Activated CD4-positive, alpha-beta T cell treated with anti-CD3 and anti-CD28 coated beads, Interleukin-10, Interleukin-2, amounts not matched to agents 100 ng/mL and 50 ng/mL, durations not matched to agents 16 hours and 8 hours (primary cell): ENCODE results near the gene ADPRS.

Source experiments
- DNase-seq: peaks from one replicate; pipeline ENCODE4 v3.0.0-alpha.2; 2020

ADPRS gene

DNA sequence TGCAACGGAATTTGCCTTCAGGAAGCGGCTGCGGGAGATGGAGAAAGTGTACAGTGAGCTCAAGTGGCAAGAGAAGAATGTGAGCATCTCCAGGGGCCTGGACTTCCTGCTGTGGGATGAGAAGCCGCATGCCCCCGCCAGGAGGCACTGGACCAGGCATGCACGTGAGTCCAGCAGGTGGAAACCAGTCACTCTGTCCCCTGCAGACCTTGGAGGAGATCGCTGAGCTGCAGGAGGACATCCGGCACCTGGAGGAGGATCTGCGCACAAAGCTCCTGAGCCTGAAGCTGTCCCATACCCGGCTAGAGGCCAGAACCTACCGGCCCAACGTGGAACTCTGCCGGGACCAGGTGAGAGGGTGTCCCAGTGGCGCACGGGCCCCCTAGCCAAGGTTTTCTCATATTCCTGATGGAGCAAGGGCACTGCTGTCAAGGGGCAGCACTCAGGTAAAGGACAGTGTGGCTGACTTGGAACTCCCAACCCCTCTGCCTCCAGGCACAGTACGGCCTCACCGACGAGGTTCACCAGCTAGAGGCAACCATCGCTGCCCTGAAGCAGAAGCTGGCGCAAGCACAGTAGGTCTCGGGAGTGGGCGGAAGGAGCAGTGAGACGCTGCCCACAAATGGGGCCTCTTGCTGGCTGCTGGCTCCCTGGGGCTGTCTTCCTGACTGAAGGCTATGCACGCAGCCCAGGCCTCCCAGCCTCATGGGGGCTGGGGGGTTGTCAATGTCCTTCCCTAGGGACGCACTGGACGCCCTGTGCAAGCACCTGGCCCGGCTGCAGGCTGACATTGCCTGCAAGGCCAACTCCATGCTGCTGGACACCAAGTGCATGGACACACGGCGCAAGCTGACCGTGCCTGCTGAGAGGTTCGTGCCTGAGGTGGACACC is 1.2 kb upstream of the ADPRS start:
- DNase-seq: no peak

- DNase-seq: no peak
These were observed 471 bp upstream of the ADPRS start for GRCh38 chr1:36088265-36088576.

- DNase-seq: peak; percentile 35
These were observed 865 bp downstream of the ADPRS start for GRCh38 chr1:36089393-36090121.

DNA sequence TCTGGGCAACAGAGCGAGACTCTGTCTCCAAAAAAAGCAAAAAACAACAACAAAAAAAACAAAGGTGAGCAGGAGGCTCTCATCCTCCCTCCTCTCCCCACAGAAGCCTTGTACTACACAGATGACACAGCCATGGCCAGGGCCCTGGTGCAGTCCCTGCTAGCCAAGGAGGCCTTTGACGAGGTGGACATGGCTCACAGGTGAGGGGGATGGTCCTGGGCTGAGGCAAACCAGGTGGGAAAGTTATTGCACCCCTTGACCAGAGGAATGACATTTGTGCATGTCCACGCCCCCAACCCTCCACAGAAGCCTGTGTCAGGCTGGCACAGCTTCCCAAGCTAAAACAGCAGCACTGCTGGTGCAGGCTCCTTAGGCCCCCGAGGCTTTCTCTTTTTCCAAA is 2.4 kb downstream of the ADPRS start:
- no peak for DNase-seq

DNA sequence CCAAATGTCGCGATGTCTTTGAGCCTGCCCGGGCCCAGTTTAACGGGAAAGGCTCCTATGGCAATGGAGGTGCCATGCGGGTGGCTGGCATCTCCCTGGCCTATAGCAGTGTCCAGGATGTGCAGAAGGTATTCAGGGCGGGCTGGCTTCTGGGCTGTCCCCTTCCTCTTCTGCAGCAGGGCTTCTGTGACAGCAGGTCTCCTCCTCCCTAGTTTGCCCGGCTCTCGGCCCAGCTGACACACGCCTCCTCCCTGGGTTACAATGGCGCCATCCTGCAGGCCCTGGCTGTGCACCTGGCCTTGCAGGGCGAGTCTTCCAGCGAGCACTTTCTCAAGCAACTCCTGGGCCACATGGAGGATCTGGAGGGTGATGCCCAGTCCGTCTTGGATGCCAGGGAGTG is 3.0 kb downstream of the ADPRS start:
- DNase-seq: no peak

- DNase-seq: no peak
These were observed 3.6 kb downstream of the ADPRS start for GRCh38 chr1:36092166-36092797.

DNA sequence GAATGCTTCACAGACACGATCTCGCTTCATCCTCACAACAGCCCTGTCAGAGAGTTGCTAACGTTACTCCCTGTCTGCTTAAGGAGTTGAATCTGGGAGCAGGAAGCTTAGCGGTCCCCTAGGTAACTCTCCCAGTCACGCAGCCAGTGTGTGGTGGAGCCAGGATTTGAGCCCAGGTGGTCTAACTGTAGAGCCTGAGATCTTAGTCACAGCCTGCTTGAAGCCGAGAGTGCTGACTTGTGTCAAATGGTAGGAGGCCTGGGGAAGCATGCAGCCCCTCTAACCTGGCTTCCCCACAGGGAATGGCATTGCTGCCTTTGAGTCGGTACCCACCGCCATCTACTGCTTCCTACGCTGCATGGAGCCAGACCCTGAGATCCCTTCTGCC is 4.1 kb downstream of the ADPRS start:
- no peak for DNase-seq

GRCh38 chr1:36093226-36093625 is 4.5 kb downstream of the ADPRS start:
- DNase-seq: no peak

DNA sequence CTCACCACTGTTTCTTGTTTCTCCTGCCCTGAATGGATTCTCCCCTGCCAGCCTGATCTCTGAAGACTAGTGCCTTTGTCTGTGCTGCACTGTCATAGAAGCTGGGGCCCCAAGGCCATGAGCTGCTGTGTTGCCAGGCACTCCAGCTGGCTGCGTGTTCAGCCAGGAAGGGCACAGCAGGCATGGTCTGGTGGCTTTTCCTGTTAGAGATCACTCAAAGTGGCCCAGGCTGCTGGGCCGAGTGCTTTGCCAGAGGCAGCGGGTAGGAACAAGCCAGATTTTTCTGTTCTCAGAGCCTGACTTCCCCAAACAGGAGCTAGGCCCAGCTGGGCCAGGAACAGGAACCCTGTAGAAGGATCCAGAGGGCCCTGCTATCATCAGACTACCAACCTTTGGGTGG is 5.2 kb downstream of the ADPRS start:
- DNase-seq: no peak

GRCh38 chr1:36094621-36095061 is 5.9 kb downstream of the ADPRS start:
- no peak for DNase-seq

GRCh38 chr1:36095760-36096405 is 7.2 kb downstream of the ADPRS start:
- DNase-seq: no peak

- peak; percentile 18 for DNase-seq
These were observed 8.1 kb downstream of the ADPRS start for GRCh38 chr1:36096500-36097432.

- DNase-seq: no peak
These were observed 9.2 kb downstream of the ADPRS start for GRCh38 chr1:36097693-36098585.

- no peak for DNase-seq
These were observed 10.1 kb downstream of the ADPRS start for GRCh38 chr1:36098650-36099365.

GRCh38 chr1:36099681-36100341 is 11.1 kb downstream of the ADPRS start:
- DNase-seq: peak; percentile 81

DNA sequence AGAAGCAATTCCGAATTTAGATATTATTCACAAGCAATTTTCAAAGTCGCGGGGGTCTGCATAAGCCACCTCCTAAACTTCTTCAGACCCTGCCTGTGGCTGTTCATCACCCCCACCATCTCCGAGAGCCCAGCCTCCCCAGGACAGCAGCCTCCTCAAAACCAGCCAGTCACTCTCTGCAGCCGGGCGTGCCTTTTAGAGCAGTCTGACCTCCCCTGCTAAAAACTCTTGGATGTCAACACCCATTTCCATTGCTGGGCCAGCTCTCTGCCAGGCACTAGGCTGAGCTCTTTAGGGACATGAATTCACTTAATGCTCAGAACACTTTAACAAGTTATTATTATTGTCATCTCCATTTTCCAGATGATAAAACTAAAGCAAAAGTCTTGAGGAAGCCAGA is 11.7 kb downstream of the ADPRS start:
- no peak for DNase-seq

GRCh38 chr1:36101546-36101945 is 12.9 kb downstream of the ADPRS start:
- no peak for DNase-seq

DNA sequence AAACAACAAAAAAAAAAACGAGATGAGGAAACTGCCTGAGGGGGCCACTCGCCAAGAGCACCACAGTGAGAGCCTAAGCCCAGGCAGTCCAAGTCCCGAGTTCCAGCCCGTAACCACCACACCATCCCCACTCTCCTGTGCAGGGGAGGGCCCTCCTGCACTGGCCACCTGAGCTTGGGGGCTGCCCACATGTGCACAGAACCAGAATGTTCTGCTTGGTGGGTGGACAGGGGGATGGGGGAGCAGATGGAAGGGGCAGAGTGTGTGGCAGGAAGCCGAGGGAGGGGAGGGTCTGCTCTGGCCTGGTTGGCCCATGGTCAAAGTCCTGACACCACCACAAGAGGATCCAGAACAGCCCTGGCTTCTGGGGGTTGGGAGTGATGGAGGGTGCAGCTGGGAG is 17.6 kb downstream of the ADPRS start:
- DNase-seq: no peak

GRCh38 chr1:36107394-36107793 is 18.7 kb downstream of the ADPRS start:
- no peak for DNase-seq

- no peak for DNase-seq
These were observed 19.6 kb downstream of the ADPRS start for GRCh38 chr1:36108314-36108713.
